Transverse colon (tissue), 4 donors: ENCODE results near the gene RCE1. TPM values are rescaled to one million over a fixed set of nuclear protein-coding genes. Genes with fewer than 3 reads are reported as not detected.

ENCODE experiments used
- DNase-seq: peaks from one replicate; pipeline ENCODE4 v3.0.0-alpha.2; 2019
- H3K27ac ChIP-seq, 4 donors: fragments of 200-600 bp; sonication (generic); 2 replicates each; pipeline ENCODE4 v1.5.1; 2016 to 2018; ENCODE audit warnings: inconsistent platforms in 4 of 4
- H3K27me3 ChIP-seq: fragments of 200-600 bp; sonication (generic); 2 replicates; pipeline ENCODE4 v1.5.1; 2017; ENCODE audit warnings: inconsistent platforms
- H3K36me3 ChIP-seq, 4 donors: fragments of 200-600 bp; sonication (generic); 2 replicates each; pipeline ENCODE4 v1.5.1; 2017 to 2019; ENCODE audit warnings: inconsistent platforms in 4 of 4
- H3K4me1 ChIP-seq, 4 donors: fragments of 200-600 bp; sonication (generic); 2 replicates each; pipeline ENCODE4 v1.5.1; 2017 to 2020; ENCODE audit warnings: inconsistent platforms in 4 of 4
- H3K4me3 ChIP-seq, 4 donors: fragments of 200-600 bp; sonication (generic); 1 replicate in 1 of 4; 2 replicates in 3 of 4; pipeline versions ENCODE4 v1.5.1 to v1.6.1; 2017 to 2019; ENCODE audit warnings: inconsistent platforms in 4 of 4
- H3K9me3 ChIP-seq, 2 donors: fragments of 200-600 bp; sonication (generic); 2 replicates each; pipeline ENCODE4 v1.5.1; 2017 to 2019; ENCODE audit warnings: inconsistent platforms in 2 of 2
- EP300 ChIP-seq: sonication (generic); formaldehyde crosslinking; IDR thresholded peaks from one replicate; pipeline ENCODE4 v1.6.1; 2017; ENCODE audit warnings: antibody characterized with exemption, low read depth
- POLR2A ChIP-seq: fragments of 450-650 bp; IDR thresholded peaks from one replicate; pipeline ENCODE4 v1.6.1; 2016; ENCODE audit warnings: antibody characterized with exemption, mild to moderate bottlenecking, moderate library complexity
- POLR2AphosphoS5 ChIP-seq, 3 donors: sonication (generic); formaldehyde crosslinking; IDR thresholded peaks; one replicate each; pipeline ENCODE4 v1.6.1; 2016; ENCODE audit warnings: antibody characterized with exemption in 3 of 3
- WGBS, 2 donors: methylation state at CpG; one replicate each; pipeline ENCODE4 v1.1.5; 2018; ENCODE audit warnings: low coverage in 1 of 2; 5-methylcytosine and 5-hydroxymethylcytosine counted together
- in situ Hi-C, 4 donors: fragments of 200-750 bp; cut with MboI; loops; one replicate each; pipeline versions ENCODE4 v1.15.0 to v1.15.1; 2017; ENCODE audit warnings: low sequenced_read_pairs in 3 of 4, low pct_ligation_motif_present in 1 of 4, low pct_unique_long_range_greater_than_20kb in 1 of 4
- intact Hi-C: fragments of 100-400 bp; cut with DNase I; formaldehyde crosslinking; loops from one replicate; pipeline ENCODE4 v1.15.1; 2023; ENCODE audit warnings: low total_unique reads
- total RNA-seq, 4 donors: library from RNA; depleted of rRNA; stranded (reverse); fragments of >200 nt; gene quantifications; one replicate each; pipeline ENCODE4 v1.1.0, GENCODE V29; 2016
- TF ChIP-seq, protein P1 (sequence below), 5 experiments: fragments of 200-600 bp in 3 of 5; fragments of 450-650 bp in 2 of 5; sonication (generic) in 3 of 5; IDR thresholded peaks; 1 replicate in 2 of 5; 2 replicates in 3 of 5; pipeline ENCODE4 v1.5.1; 2016 to 2017; ENCODE audit warnings: antibody characterized with exemption in 5 of 5, inconsistent platforms in 3 of 5, mild to moderate bottlenecking in 2 of 5, moderate library complexity in 1 of 5

RCE1 gene
- total RNA-seq, 4 donors from 2014 or later, result 14.5 to 40.3 (median 37.4) TPM

DNA sequence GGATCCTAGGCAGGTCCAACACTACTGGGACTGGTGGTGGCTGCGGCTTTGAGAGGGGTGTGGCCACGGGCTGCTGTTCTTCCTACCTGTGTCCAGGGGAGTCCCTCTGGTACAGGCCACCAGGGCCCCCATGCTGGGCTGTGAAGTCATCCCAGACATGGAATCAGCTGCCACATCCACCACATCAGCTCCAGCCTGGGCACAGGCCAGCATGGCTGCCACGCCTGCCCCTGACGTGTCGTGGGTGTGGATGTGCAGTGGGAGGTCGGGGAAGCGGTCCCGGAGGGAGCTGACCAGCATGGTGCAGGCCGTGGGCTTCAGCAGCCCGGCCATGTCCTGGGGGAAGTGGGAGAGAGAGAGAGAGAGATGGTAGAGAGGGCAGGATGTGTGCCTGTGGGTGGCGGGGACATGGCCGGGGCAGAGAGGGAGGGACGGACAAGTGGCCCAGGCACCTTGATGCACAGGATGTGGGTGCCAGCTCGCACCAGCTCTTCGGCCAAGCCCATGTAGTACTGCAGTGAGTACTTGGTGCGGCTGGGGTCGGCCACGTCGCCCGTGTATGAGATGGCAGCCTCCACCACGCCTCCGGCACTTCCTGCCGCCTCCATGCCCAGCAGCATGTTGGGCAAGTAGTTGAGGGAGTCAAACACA lies 7.5 kb downstream of the RCE1 start:
- in situ Hi-C loops, result no loop called here
- H3K4me3 ChIP-seq, result no peak overlapping the region
- intact Hi-C loops, result no loop called here
- no peak overlapping the region for H3K27ac ChIP-seq
- TF ChIP-seq POLR2AphosphoS5 (IDR thresholded peaks at IDR 0.05), result no peak
- TF ChIP-seq, protein P1, sequence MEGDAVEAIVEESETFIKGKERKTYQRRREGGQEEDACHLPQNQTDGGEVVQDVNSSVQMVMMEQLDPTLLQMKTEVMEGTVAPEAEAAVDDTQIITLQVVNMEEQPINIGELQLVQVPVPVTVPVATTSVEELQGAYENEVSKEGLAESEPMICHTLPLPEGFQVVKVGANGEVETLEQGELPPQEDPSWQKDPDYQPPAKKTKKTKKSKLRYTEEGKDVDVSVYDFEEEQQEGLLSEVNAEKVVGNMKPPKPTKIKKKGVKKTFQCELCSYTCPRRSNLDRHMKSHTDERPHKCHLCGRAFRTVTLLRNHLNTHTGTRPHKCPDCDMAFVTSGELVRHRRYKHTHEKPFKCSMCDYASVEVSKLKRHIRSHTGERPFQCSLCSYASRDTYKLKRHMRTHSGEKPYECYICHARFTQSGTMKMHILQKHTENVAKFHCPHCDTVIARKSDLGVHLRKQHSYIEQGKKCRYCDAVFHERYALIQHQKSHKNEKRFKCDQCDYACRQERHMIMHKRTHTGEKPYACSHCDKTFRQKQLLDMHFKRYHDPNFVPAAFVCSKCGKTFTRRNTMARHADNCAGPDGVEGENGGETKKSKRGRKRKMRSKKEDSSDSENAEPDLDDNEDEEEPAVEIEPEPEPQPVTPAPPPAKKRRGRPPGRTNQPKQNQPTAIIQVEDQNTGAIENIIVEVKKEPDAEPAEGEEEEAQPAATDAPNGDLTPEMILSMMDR (IDR thresholded peaks at IDR 0.05), result no peak
- TF ChIP-seq EP300, result no peak
- no peak for TF ChIP-seq POLR2A
- DNase-seq, result no peak
- no peaks in the 10 kb centered on the region for H3K9me3 ChIP-seq
- H3K27me3 ChIP-seq, result no peaks in the 10 kb centered on the region
- H3K4me1 ChIP-seq, result peaks cover 5 to 6% (median 6%) of the 10 kb centered on the region in 4 donors
- H3K36me3 ChIP-seq, result no peaks in the 10 kb centered on the region
- WGBS, 2 donors, result 88 to 92% methylated on average over 10 to 23 of the region's 23 CpGs

DNA sequence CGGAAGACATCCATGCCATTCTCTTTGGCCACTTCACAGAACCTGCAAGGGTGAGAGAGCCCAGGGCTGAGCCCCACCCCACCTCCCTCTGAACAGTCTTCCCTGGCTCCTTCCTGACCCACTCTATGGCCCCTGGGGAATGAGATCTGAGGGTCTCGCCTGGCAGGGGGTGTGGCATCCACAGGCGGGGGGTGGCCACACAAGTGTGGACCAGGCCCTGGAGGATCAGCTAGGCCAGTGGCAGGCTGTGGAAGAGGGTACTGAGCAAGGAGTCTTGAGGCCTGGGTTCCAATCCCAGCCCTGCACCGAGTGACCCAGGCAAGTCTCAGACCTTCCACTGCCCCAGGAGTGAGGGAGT lies 8.0 kb downstream of the RCE1 start:
- Histone ChIP-seq H3K4me1 (peaks cover 6 to 8% (median 7%) of the 10 kb centered on the region in 4 donors), H3K27ac (no peak overlapping the region), H3K9me3 (no peaks in the 10 kb centered on the region), H3K27me3 (no peaks in the 10 kb centered on the region), H3K36me3 (no peaks in the 10 kb centered on the region), H3K4me3 (no peak overlapping the region)
- TF ChIP-seq POLR2A (no peak), EP300 (no peak), POLR2AphosphoS5 (IDR thresholded peaks at IDR 0.05) (no peak)
- TF ChIP-seq, protein P1 (IDR thresholded peaks at IDR 0.05), result no peak
- intact Hi-C loops (no loop called here), in situ Hi-C loops (no loop called here)
- DNase-seq, result no peak
- 87% methylated on average over 4 of the region's 4 CpGs; no CpG with 5 or more reads in 1 of the 2 donors for WGBS, 2 donors

DNA sequence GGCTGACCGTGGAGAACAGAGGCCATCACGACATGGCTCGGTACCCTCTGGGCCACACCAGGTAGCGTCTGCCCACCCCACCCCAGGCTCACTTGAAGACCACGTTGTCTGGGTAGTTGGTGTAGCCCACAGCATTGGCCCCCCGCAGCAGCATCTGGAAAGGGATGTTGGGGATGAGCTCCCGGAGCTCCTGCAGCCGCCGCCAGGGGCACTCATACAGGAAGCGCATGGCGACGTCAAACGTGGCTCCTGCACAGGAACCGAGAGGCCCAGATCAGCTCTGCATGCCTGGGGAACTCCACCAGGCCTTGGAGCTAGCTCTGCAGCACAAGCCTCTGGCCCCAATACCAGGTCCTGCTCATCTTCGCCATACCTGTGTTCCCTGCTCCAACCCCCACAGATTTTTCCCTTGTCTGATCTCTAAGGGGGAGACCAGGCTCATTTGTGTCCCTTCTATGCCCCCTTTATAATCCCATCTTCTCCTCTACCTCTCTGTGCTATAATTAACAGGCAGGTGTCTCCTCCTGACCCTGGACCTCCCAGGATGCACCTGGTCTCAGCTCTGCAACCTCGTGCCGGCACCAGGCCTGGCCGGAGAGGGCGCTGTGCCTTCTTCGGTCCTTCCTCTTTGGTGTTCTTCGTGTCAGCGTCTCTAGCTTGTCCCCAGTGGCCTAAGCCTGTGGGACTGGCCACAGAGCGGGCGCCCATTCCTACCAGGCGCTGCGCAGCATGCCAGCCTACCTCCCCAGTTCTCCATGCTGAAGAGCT lies 8.6 kb downstream of the RCE1 start:
- TF ChIP-seq EP300, result no peak
- TF ChIP-seq, protein P1 (IDR thresholded peaks at IDR 0.05), result peak in 1 of 5 experiments; percentile 6
- Histone ChIP-seq H3K36me3 (no peaks in the 10 kb centered on the region), H3K9me3 (no peaks in the 10 kb centered on the region), H3K4me1 (peaks cover 6 to 8% (median 7%) of the 10 kb centered on the region in 4 donors), H3K4me3 (no peak overlapping the region), H3K27ac (no peak overlapping the region), H3K27me3 (no peaks in the 10 kb centered on the region)
- intact Hi-C loops (no loop called here), in situ Hi-C loops (no loop called here)
- DNase-seq, result peak; percentile 8
- 70% methylated on average over 23 of the region's 26 CpGs; no CpG with 5 or more reads in 1 of the 2 donors for WGBS, 2 donors

DNA sequence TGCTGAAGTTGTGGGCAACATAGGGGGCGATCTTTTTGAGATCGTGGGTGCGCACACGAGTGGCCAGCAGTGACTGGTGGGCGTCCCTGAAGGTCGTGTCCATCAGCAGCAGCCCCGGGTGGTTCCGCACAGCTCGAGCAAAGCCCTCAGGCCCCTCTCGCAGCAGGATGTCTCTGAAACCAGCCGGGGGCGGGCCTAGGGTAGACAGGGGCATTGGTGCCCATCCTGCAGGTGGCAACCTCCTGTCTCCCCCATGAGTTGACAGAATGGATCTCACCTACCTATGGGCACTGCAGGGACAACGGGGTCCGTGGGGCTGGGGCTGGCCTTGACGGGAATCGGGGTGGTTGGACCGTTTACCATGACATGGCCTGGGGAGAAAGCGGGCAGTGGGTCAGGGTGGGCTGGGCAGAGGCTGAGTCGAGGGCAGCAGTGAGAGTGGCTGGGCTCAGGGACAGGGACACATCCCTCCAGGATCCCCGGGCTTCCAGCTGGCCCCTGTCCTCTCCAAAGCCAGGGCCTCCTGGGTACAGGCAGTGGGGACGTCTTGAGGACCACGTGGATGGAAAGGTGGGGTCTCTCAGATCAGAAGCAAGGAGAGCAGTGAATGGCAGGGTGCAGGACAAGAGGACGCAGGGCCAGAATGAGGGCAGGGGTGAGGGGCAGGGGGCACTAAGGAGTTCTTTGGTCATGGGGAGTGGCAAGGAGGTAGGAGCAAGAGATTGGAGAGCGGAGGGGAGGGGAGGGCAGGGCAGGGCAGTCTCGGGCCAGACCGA lies 9.4 kb downstream of the RCE1 start:
- in situ Hi-C loops (no loop called here), intact Hi-C loops (no loop called here)
- Histone ChIP-seq H3K4me1 (peaks cover 6 to 13% (median 9%) of the 10 kb centered on the region in 4 donors), H3K4me3 (no peak overlapping the region), H3K27me3 (no peaks in the 10 kb centered on the region), H3K27ac (no peak overlapping the region), H3K9me3 (no peaks in the 10 kb centered on the region), H3K36me3 (no peaks in the 10 kb centered on the region)
- DNase-seq, result no peak
- TF ChIP-seq POLR2AphosphoS5 (IDR thresholded peaks at IDR 0.05), result no peak
- TF ChIP-seq POLR2A, result no peak
- TF ChIP-seq, protein P1 (IDR thresholded peaks at IDR 0.05), result no peak
- no peak for TF ChIP-seq EP300
- WGBS, 2 donors, result 85 to 89% methylated on average over 3 to 24 of the region's 26 CpGs
